SK-N-SH treated with all-trans-retinoic acid at 6 μM for 48 hours (cell line): ENCODE data around the gene ANKMY2.

Experiments
- ATAC-seq: fragments of 200-7000 bp; cut with Tn5 transposase; 3 replicates; pipeline ENCODE4 v1.9.1; 2020; ENCODE audit warnings: mild to moderate bottlenecking, moderate library complexity
- ARNTL ChIP-seq: fragments of 450-650 bp; formaldehyde crosslinking; IDR thresholded peaks from 2 replicates; pipeline ENCODE4 v1.5.0; 2020; ENCODE audit warnings: low read depth, mild to moderate bottlenecking, moderate library complexity, borderline replicate concordance
- BACH2 ChIP-seq: fragments of 250-450 bp; sonication (Bioruptor Pico); IDR thresholded peaks from 2 replicates; pipeline ENCODE4 v1.9.0; 2021; ENCODE audit warnings: mild to moderate bottlenecking, borderline replicate concordance
- GLIS3 ChIP-seq: fragments of 250-450 bp; sonication (Bioruptor Pico); IDR thresholded peaks from 2 replicates; pipeline ENCODE4 v1.5.0; 2020; ENCODE audit warnings: mild to moderate bottlenecking, moderate library complexity
- ISL1 ChIP-seq: fragments of 250-450 bp; sonication (Bioruptor Pico); IDR thresholded peaks from 2 replicates; pipeline ENCODE4 v2.1.2; 2022; ENCODE audit warnings: mild to moderate bottlenecking, moderate library complexity
- OSR1 ChIP-seq: fragments of 250-450 bp; sonication (Bioruptor Pico); IDR thresholded peaks from 2 replicates; pipeline ENCODE4 v1.8.0; 2022; ENCODE audit warnings: moderate library complexity, mild to moderate bottlenecking, inconsistent platforms
- RARB ChIP-seq: fragments of 250-450 bp; sonication (Bioruptor Pico); IDR thresholded peaks from 2 replicates; pipeline ENCODE4 v1.8.0; 2021; ENCODE audit warnings: mild to moderate bottlenecking, moderate library complexity
- TOX ChIP-seq: fragments of 250-450 bp; sonication (Bioruptor Pico); IDR thresholded peaks from 2 replicates; pipeline ENCODE4 v1.8.0; 2021; ENCODE audit warnings: mild to moderate bottlenecking, moderate library complexity, borderline replicate concordance
- ZC3H10 ChIP-seq: fragments of 250-450 bp; sonication (Bioruptor Pico); IDR thresholded peaks from 2 replicates; pipeline ENCODE4 v1.5.1; 2021; ENCODE audit warnings: mild to moderate bottlenecking, moderate library complexity
- ZFP3 ChIP-seq: fragments of 250-450 bp; sonication (Bioruptor Pico); IDR thresholded peaks from 2 replicates; pipeline ENCODE4 v1.5.0; 2020; ENCODE audit warnings: mild to moderate bottlenecking, moderate library complexity
- ZNF565 ChIP-seq: fragments of 450-650 bp; formaldehyde crosslinking; conservative IDR thresholded peaks from 2 replicates; pipeline ENCODE4 v1.5.0; 2020; ENCODE audit warnings: low read depth, mild to moderate bottlenecking, moderate library complexity
- ZNF8 ChIP-seq: fragments of 450-650 bp; formaldehyde crosslinking; IDR thresholded peaks from 2 replicates; pipeline ENCODE4 v1.5.0; 2020; ENCODE audit warnings: mild to moderate bottlenecking, moderate library complexity
- TF ChIP-seq, protein P1 (sequence below): fragments of 250-450 bp; sonication (Bioruptor Pico); IDR thresholded peaks from 2 replicates; pipeline ENCODE4 v1.5.1; 2021; ENCODE audit warnings: mild to moderate bottlenecking, moderate library complexity
- TF ChIP-seq, protein P2 (sequence below): fragments of 250-450 bp; sonication (Bioruptor Pico); IDR thresholded peaks from 2 replicates; pipeline ENCODE4 v1.8.0; 2021; ENCODE audit warnings: low read depth, mild to moderate bottlenecking, moderate library complexity, borderline replicate concordance
- TF ChIP-seq, protein P3 (sequence below): fragments of 250-450 bp; sonication (Bioruptor Pico); IDR thresholded peaks from 2 replicates; pipeline ENCODE4 v1.5.0; 2020; ENCODE audit warnings: mild to moderate bottlenecking, moderate library complexity
- TF ChIP-seq, protein P4 (sequence below): fragments of 250-450 bp; sonication (Bioruptor Pico); IDR thresholded peaks from 2 replicates; pipeline ENCODE4 v1.8.0; 2020; ENCODE audit warnings: mild to moderate bottlenecking, moderate library complexity, borderline replicate concordance

Gene ANKMY2

DNA sequence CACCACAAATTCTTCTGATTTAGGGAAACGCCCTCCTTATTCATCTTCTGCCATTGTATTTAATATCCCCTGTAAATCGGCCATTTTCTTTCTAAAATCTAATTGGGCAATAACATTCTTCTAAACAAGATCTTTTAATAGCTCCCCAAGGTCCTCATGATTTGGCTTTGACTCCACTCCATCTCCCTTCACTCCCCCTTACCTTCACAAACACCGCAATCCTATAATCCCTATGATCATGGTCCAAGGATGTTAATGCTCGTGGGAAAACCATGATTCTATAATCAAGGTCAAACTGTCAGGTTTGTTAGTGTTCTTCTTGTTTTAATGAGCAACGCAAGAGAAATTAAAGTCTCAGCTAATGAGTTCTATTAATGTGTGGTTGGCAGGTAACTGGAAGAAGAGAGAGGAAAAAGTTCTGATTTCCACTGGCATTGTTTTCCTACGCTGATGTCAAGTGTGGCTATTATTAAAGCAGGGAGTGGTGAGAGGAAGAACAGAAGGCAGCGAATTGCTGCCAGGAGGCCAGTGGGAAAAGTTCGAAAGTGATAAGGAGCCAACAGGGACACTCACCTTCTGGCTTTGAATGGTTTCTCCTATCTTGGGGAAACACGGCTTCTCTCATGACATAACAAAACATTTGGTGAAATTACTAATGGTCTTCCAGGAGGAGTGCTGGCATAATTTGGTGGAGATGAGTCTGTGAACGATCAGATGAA lies 90.9 kb downstream of the ANKMY2 start (continued):
- TF ChIP-seq, protein P1, sequence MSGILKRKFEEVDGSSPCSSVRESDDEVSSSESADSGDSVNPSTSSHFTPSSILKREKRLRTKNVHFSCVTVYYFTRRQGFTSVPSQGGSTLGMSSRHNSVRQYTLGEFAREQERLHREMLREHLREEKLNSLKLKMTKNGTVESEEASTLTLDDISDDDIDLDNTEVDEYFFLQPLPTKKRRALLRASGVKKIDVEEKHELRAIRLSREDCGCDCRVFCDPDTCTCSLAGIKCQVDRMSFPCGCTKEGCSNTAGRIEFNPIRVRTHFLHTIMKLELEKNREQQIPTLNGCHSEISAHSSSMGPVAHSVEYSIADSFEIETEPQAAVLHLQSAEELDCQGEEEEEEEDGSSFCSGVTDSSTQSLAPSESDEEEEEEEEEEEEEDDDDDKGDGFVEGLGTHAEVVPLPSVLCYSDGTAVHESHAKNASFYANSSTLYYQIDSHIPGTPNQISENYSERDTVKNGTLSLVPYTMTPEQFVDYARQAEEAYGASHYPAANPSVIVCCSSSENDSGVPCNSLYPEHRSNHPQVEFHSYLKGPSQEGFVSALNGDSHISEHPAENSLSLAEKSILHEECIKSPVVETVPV (CRISPR knock-in tag) = no peak
- TF ChIP-seq, protein P2, sequence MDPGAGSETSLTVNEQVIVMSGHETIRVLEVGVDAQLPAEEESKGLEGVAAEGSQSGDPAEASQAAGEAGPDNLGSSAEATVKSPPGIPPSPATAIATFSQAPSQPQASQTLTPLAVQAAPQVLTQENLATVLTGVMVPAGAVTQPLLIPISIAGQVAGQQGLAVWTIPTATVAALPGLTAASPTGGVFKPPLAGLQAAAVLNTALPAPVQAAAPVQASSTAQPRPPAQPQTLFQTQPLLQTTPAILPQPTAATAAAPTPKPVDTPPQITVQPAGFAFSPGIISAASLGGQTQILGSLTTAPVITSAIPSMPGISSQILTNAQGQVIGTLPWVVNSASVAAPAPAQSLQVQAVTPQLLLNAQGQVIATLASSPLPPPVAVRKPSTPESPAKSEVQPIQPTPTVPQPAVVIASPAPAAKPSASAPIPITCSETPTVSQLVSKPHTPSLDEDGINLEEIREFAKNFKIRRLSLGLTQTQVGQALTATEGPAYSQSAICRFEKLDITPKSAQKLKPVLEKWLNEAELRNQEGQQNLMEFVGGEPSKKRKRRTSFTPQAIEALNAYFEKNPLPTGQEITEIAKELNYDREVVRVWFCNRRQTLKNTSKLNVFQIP (CRISPR knock-in tag) = no peak
- TF ChIP-seq BACH2 (CRISPR knock-in tag) = no peak
- TF ChIP-seq RARB (CRISPR knock-in tag) = no peak
- TF ChIP-seq, protein P3, sequence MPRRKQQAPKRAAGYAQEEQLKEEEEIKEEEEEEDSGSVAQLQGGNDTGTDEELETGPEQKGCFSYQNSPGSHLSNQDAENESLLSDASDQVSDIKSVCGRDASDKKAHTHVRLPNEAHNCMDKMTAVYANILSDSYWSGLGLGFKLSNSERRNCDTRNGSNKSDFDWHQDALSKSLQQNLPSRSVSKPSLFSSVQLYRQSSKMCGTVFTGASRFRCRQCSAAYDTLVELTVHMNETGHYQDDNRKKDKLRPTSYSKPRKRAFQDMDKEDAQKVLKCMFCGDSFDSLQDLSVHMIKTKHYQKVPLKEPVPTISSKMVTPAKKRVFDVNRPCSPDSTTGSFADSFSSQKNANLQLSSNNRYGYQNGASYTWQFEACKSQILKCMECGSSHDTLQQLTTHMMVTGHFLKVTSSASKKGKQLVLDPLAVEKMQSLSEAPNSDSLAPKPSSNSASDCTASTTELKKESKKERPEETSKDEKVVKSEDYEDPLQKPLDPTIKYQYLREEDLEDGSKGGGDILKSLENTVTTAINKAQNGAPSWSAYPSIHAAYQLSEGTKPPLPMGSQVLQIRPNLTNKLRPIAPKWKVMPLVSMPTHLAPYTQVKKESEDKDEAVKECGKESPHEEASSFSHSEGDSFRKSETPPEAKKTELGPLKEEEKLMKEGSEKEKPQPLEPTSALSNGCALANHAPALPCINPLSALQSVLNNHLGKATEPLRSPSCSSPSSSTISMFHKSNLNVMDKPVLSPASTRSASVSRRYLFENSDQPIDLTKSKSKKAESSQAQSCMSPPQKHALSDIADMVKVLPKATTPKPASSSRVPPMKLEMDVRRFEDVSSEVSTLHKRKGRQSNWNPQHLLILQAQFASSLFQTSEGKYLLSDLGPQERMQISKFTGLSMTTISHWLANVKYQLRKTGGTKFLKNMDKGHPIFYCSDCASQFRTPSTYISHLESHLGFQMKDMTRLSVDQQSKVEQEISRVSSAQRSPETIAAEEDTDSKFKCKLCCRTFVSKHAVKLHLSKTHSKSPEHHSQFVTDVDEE (CRISPR knock-in tag) = no peak

DNA sequence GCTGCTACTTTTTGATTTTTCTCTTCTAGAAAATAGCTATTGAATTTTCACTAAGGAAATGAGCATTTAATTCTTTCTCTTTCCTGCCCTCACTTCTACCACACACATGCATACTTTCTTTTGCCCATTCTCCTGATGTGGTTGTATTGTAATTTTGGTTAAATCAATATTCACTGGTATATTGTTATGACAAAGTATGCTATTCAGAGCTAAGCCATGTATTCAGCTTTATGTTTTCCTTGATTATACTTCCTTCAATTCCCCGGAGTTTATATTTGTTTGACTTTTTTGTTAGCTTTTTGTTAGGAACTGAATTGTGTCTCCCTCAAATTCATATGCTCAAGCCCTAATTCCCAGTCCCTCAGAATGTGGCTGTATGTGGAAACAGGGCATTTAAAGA lies 94.9 kb downstream of the ANKMY2 start:
- TF ChIP-seq OSR1 (no peak), ISL1 (CRISPR knock-in tag) (no peak), ARNTL (CRISPR knock-in tag) (no peak), ZC3H10 (CRISPR knock-in tag) (no peak), GLIS3 (CRISPR knock-in tag) (no peak), ZNF8 (no peak), BACH2 (CRISPR knock-in tag) (no peak), ZFP3 (no peak), TOX (CRISPR knock-in tag) (no peak), ZNF565 (CRISPR knock-in tag) (no peak)
- TF ChIP-seq, protein P3 (CRISPR knock-in tag) = no peak
- TF ChIP-seq, protein P4, sequence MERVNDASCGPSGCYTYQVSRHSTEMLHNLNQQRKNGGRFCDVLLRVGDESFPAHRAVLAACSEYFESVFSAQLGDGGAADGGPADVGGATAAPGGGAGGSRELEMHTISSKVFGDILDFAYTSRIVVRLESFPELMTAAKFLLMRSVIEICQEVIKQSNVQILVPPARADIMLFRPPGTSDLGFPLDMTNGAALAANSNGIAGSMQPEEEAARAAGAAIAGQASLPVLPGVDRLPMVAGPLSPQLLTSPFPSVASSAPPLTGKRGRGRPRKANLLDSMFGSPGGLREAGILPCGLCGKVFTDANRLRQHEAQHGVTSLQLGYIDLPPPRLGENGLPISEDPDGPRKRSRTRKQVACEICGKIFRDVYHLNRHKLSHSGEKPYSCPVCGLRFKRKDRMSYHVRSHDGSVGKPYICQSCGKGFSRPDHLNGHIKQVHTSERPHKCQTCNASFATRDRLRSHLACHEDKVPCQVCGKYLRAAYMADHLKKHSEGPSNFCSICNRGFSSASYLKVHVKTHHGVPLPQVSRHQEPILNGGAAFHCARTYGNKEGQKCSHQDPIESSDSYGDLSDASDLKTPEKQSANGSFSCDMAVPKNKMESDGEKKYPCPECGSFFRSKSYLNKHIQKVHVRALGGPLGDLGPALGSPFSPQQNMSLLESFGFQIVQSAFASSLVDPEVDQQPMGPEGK (CRISPR knock-in tag) = no peak
- TF ChIP-seq, all 23 proteins: peak for 0
- no peak for ATAC-seq
